WERI-Rb-1 (cell line): ENCODE results near the gene FGD5.

Experiments
- DNase-seq: peaks from one replicate; pipeline ENCODE4 v3.0.0-alpha.2; 2020
- H3K27ac ChIP-seq: fragments of 250-450 bp; sonication (Bioruptor Pico); 2 replicates; pipeline ENCODE4 v1.5.1; 2020; ENCODE audit warnings: mild to moderate bottlenecking, moderate library complexity
- H3K27me3 ChIP-seq: fragments of 250-450 bp; sonication (Bioruptor Pico); 2 replicates; pipeline ENCODE4 v1.5.1; 2021; ENCODE audit warnings: mild to moderate bottlenecking, low read depth, moderate library complexity; ENCODE audit not compliant: insufficient read depth, severe bottlenecking
- H3K36me3 ChIP-seq: fragments of 250-450 bp; sonication (Bioruptor Pico); 2 replicates; pipeline ENCODE4 v1.5.1; 2020; ENCODE audit warnings: mild to moderate bottlenecking, moderate library complexity
- H3K4me3 ChIP-seq: 2 replicates; pipeline ENCODE4 v1.5.1; 2011; ENCODE audit warnings: low read depth, mild to moderate bottlenecking, control low read depth, low read length
- H3K9me3 ChIP-seq: fragments of 250-450 bp; sonication (Bioruptor Pico); 2 replicates; pipeline ENCODE4 v1.5.1; 2021; ENCODE audit warnings: mild to moderate bottlenecking, moderate library complexity; ENCODE audit not compliant: severe bottlenecking
- CTCF ChIP-seq: IDR thresholded peaks from 2 replicates; pipeline ENCODE4 v1.5.1; 2011; ENCODE audit warnings: low read depth, mild to moderate bottlenecking, control low read depth, inconsistent platforms, low read length

The FGD5 gene

GRCh38 chr3:14872706-14873105, 53.9 kb downstream of the FGD5 start:
- no peak overlapping the region for H3K27ac ChIP-seq
- no peak overlapping the region for H3K4me3 ChIP-seq
- peaks cover 50% of the 10 kb centered on the region for H3K27me3 ChIP-seq
- no peaks in the 10 kb centered on the region for H3K36me3 ChIP-seq
- DNase-seq: no peak
- H3K9me3 ChIP-seq: no peaks in the 10 kb centered on the region
- no peak for TF ChIP-seq CTCF

- no peak for TF ChIP-seq CTCF
- peaks cover 33% of the 10 kb centered on the region for H3K27me3 ChIP-seq
- H3K4me3 ChIP-seq: no peak overlapping the region
- H3K27ac ChIP-seq: no peak overlapping the region
- DNase-seq: no peak
- H3K36me3 ChIP-seq: no peaks in the 10 kb centered on the region
- H3K9me3 ChIP-seq: no peaks in the 10 kb centered on the region
Measured at GRCh38 chr3:14874784-14875183, 56.0 kb downstream of the FGD5 start.

- TF ChIP-seq CTCF: no peak
- Histone ChIP-seq H3K9me3 (no peaks in the 10 kb centered on the region), H3K27me3 (peaks cover 25% of the 10 kb centered on the region), H3K36me3 (no peaks in the 10 kb centered on the region), H3K4me3 (no peak overlapping the region), H3K27ac (no peak overlapping the region)
- DNase-seq: no peak
Measured at GRCh38 chr3:14875411-14876175, 56.8 kb downstream of the FGD5 start.

- Histone ChIP-seq H3K9me3 (no peaks in the 10 kb centered on the region), H3K27me3 (peaks cover 24% of the 10 kb centered on the region), H3K27ac (no peak overlapping the region), H3K36me3 (no peaks in the 10 kb centered on the region), H3K4me3 (no peak overlapping the region)
- DNase-seq: no peak
- TF ChIP-seq CTCF: no peak
Measured at GRCh38 chr3:14876921-14877333, 58.2 kb downstream of the FGD5 start.

GRCh38 chr3:14877469-14877868, 58.7 kb downstream of the FGD5 start:
- Histone ChIP-seq H3K27me3 (peaks cover 22% of the 10 kb centered on the region), H3K9me3 (no peaks in the 10 kb centered on the region), H3K4me3 (no peak overlapping the region), H3K27ac (no peak overlapping the region), H3K36me3 (no peaks in the 10 kb centered on the region)
- no peak for TF ChIP-seq CTCF
- no peak for DNase-seq
